Dendritic cell treated with granulocyte-macrophage colony-stimulating factor and Interleukin-4, amounts not matched to agents 40 ng/mL and 50 ng/mL, for 4 days (primary cell): ENCODE results near the gene LARP1.

Experiments used
- H3K27ac Mint-ChIP-seq: one replicate; pipeline ENCODE4 v1.8.0; 2022; ENCODE audit warnings: mild to moderate bottlenecking, mixed read lengths
- H3K27me3 Mint-ChIP-seq: one replicate; pipeline ENCODE4 v1.8.0; 2022; ENCODE audit warnings: mild to moderate bottlenecking, mixed read lengths
- H3K36me3 Mint-ChIP-seq: one replicate; pipeline ENCODE4 v1.8.0; 2022; ENCODE audit warnings: low read depth, mixed read lengths
- H3K4me1 Mint-ChIP-seq: one replicate; pipeline ENCODE4 v1.8.0; 2022; ENCODE audit warnings: low read depth, mixed read lengths
- H3K4me3 Mint-ChIP-seq: one replicate; pipeline ENCODE4 v1.8.0; 2022; ENCODE audit warnings: mild to moderate bottlenecking, moderate library complexity, mixed read lengths
- H3K9me3 Mint-ChIP-seq: one replicate; pipeline ENCODE4 v1.8.0; 2022; ENCODE audit warnings: mixed read lengths
- intact Hi-C: fragments of 100-400 bp; cut with micrococcal nuclease; formaldehyde crosslinking; loops from one replicate; pipeline ENCODE4 v1.15.0; 2022

LARP1 gene

DNA sequence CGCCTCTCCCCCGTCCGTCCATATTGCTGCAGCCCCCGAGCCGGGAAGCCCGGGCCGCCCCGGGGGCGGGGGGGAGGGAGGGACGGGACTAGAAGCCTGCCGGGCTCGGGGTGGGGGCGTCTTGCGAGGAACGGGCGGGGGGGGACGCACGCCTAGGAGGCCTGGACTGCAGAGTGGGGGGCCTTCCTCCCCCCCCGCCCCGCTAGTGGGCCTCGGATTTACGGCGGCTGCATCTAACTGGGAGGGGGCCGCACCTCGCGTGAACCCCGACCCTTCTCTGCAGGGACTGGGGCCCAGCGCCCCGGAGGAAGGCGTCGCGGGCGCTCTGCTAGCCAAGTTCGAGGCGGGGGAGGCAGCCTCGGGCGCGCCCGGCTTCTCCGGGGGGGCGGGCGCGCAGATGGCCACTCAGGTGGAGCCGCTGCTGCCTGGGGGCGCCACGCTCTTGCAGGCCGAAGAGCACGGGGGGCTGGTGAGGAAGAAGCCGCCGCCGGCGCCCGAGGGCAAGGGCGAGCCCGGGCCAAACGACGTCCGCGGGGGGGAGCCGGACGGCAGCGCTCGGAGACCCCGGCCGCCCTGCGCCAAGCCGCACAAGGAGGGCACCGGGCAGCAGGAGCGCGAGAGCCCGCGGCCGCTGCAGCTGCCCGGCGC is at the start of gene LARP1:
Gene LARP1, plus strand, starts transcription at position 17 of the 648 bp plus-strand sequence. Its CDS starts 381 bp downstream, at position 398.
- intact Hi-C loops: loop anchor here (1.0 to 10.0 kb wide), 4 partner anchors 73 to 311 kb away; partner anchors contain the start of genes CNOT8, GEMIN5 and SAP30L
- peaks cover 51% of the 10 kb centered on the region for H3K4me1 Mint-ChIP-seq
- peak within 1 kb of the TSS; percentile 96 for H3K27ac Mint-ChIP-seq
- H3K27me3 Mint-ChIP-seq: no peaks in the 10 kb centered on the region
- peaks cover 17% of the 10 kb centered on the region for H3K36me3 Mint-ChIP-seq
- no peaks in the 10 kb centered on the region for H3K9me3 Mint-ChIP-seq
- H3K4me3 Mint-ChIP-seq: peak within 1 kb of the TSS; percentile 95

DNA sequence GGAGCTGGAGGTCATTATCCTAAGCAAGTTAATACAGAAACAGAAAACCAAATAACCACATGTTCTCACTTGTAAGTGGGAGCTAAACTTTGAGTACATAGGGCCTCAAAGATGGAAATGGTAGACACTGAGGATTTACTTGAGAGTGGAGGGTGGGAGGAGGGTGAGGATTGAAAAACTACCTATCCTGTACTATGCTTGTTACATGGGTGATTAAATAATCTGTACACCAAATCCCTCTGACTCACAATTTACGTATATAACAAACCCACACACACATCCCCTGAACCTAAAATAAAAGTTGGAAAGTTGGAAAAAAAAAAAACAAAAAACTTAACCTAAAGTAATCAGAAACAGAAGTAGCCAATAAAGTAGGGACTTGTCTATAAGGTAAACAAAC is 48.8 kb upstream of the LARP1 start:
- peaks cover 21% of the 10 kb centered on the region for H3K4me1 Mint-ChIP-seq
- H3K36me3 Mint-ChIP-seq: no peaks in the 10 kb centered on the region
- H3K4me3 Mint-ChIP-seq: no peak overlapping the region
- H3K27ac Mint-ChIP-seq: no peak overlapping the region
- H3K27me3 Mint-ChIP-seq: no peaks in the 10 kb centered on the region
- H3K9me3 Mint-ChIP-seq: no peaks in the 10 kb centered on the region
- intact Hi-C loops: no loop called here

DNA sequence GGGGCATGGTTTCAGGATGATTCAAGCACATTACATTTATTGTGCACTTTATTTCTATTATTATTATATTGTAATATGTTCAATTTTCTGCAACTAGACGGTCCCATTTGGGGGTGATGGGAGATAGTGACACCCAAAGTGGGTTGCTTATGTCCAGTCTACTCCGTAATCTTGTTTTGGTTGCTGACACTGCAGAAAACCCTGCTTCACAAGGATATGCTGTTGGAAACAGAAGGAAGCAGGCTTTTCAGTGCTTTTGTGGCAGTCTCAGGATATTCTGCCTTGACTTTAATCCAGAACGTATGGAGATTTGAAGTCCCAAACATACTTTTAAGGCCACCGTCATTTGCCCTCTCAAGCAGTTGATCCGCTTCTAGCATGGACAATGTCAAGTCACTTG is 47.5 kb upstream of the LARP1 start:
- Mint-ChIP-seq H3K36me3 (no peaks in the 10 kb centered on the region), H3K27me3 (no peaks in the 10 kb centered on the region), H3K27ac (no peak overlapping the region), H3K4me3 (no peak overlapping the region), H3K9me3 (no peaks in the 10 kb centered on the region), H3K4me1 (peaks cover 21% of the 10 kb centered on the region)
- intact Hi-C loops: no loop called here

DNA sequence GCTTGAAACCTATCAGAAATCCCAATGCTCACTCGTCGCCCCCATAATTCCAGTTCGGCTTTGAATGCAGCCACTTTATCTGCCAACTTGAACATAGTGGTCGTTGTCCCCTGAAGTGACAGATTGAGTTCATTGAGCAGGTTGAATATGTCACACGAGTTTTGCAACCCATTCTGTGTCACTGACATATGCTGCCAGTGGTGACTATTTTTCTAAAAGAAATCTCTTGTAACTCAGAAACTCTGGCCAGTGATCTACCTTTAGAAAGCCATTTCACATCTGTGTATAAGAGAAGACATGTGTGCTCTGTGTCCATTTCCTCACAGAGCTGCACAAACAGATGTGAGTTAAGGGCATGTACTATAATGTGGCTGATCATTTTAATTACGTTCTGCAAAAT is 47.0 kb upstream of the LARP1 start:
- no peaks in the 10 kb centered on the region for H3K9me3 Mint-ChIP-seq
- intact Hi-C loops: no loop called here
- H3K27me3 Mint-ChIP-seq: no peaks in the 10 kb centered on the region
- H3K4me1 Mint-ChIP-seq: peaks cover 24% of the 10 kb centered on the region
- H3K27ac Mint-ChIP-seq: no peak overlapping the region
- H3K4me3 Mint-ChIP-seq: no peak overlapping the region
- no peaks in the 10 kb centered on the region for H3K36me3 Mint-ChIP-seq

DNA sequence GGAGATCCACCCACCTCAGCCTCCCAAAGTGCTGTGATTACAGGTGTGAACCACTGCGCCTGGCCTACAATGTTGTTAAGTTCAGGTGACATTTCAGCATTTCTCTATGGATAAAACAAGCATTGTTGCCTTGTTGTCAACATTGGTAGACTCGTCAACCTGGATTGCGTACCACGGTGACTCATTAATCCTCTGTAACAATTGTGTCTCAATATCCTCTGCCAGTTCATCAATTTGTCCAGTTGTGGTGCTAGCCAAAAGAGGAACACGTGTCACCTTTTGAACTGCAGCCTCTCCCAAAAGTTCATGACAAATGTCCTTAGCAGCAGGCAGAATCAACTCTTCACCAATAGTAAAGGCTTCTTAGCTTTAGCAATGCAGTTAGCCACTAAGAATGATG is 46.3 kb upstream of the LARP1 start:
- intact Hi-C loops: no loop called here
- H3K4me3 Mint-ChIP-seq: no peak overlapping the region
- H3K9me3 Mint-ChIP-seq: no peaks in the 10 kb centered on the region
- H3K36me3 Mint-ChIP-seq: no peaks in the 10 kb centered on the region
- no peak overlapping the region for H3K27ac Mint-ChIP-seq
- peaks cover 30% of the 10 kb centered on the region for H3K4me1 Mint-ChIP-seq
- no peaks in the 10 kb centered on the region for H3K27me3 Mint-ChIP-seq

GRCh38 chr5:154709368-154710305 is 45.5 kb upstream of the LARP1 start:
- intact Hi-C loops: no loop called here
- Mint-ChIP-seq H3K4me3 (no peak overlapping the region), H3K9me3 (no peaks in the 10 kb centered on the region), H3K36me3 (no peaks in the 10 kb centered on the region), H3K27me3 (no peaks in the 10 kb centered on the region), H3K27ac (no peak overlapping the region), H3K4me1 (peaks cover 38% of the 10 kb centered on the region)

DNA sequence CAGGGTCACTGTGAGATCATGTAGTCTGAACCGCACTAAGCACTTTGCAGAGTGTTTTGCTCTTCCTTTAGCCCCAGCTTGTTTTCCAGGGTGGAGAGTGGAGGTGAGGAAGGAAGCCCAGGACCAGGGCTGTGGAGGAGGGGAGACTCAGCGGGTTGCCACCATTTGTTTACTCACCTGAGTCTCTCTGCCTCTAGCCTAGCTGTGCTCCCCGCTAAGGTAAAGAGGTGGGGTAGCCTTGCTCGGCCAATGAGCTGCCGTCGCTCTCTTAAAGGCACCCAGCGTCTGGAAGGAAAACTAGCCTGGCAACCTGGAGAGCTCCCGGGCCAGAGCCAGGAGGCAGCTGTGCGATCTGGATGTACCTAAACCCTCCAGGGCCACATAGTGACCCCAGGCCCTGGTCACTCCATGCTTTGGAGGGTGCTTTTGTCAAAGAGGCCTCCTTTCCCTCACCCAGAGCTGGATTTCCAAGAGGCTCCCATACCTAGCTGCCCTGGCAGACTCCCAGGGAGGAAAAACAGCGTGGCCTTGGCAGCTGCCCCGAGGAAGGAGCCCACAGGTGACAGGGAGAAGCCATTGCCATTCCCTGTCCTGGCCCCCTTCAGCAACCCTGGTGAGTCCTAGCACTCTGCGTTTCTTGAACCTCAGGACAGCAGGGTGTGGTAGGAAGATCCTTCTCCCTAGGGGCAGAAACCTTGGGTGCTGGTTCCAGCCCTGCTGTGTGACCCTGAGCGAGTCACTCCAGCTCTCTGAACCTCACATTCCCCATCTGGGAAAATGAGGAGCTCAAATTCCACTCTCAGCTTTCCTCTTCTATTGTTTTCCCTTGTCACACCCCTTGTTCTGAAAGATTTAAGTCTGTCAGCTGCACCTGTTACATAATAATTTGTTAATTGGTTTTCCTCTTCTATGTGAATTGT is 42.4 kb upstream of the LARP1 start:
- Mint-ChIP-seq H3K4me1 (peaks cover 41% of the 10 kb centered on the region), H3K9me3 (no peaks in the 10 kb centered on the region), H3K4me3 (no peak overlapping the region), H3K27me3 (no peaks in the 10 kb centered on the region), H3K36me3 (no peaks in the 10 kb centered on the region), H3K27ac (no peak overlapping the region)
- intact Hi-C loops: no loop called here

- Mint-ChIP-seq H3K36me3 (no peaks in the 10 kb centered on the region), H3K4me3 (no peak overlapping the region), H3K27me3 (no peaks in the 10 kb centered on the region), H3K27ac (peak overlapping the region; percentile 91), H3K9me3 (no peaks in the 10 kb centered on the region), H3K4me1 (peaks cover 33% of the 10 kb centered on the region)
- intact Hi-C loops: no loop called here
These were observed 41.5 kb upstream of the LARP1 start for GRCh38 chr5:154713615-154714125.

- Mint-ChIP-seq H3K9me3 (no peaks in the 10 kb centered on the region), H3K27me3 (no peaks in the 10 kb centered on the region), H3K27ac (peak overlapping the region; percentile 91), H3K36me3 (no peaks in the 10 kb centered on the region), H3K4me3 (peak overlapping the region; percentile 73), H3K4me1 (peaks cover 26% of the 10 kb centered on the region)
- intact Hi-C loops: no loop called here
These were observed 40.8 kb upstream of the LARP1 start for GRCh38 chr5:154714266-154714986.

- H3K4me3 Mint-ChIP-seq: no peak overlapping the region
- H3K27ac Mint-ChIP-seq: no peak overlapping the region
- H3K9me3 Mint-ChIP-seq: no peaks in the 10 kb centered on the region
- intact Hi-C loops: no loop called here
- no peaks in the 10 kb centered on the region for H3K4me1 Mint-ChIP-seq
- no peaks in the 10 kb centered on the region for H3K36me3 Mint-ChIP-seq
- no peaks in the 10 kb centered on the region for H3K27me3 Mint-ChIP-seq
These were observed 33.6 kb upstream of the LARP1 start for GRCh38 chr5:154721481-154722058.

DNA sequence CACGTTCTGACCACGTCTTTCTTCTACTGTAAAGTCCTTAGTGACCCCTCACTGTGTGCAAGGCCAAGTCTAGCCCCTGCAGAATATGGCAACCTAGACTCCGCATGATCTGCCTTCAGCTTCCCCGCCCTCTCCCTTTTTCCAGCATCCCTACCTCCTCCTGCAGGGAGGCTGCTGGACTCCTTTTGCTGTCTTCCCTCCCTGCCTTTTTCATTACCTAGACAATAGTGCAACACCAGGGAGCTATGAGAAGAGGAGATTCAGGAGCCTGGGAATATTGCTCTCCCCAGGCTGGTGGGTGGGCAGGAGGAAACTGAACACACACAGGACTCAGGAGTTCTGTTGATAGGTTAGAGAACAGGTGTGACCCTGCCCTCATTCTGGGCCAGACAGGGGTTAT is 33.1 kb upstream of the LARP1 start:
- no peak overlapping the region for H3K27ac Mint-ChIP-seq
- no peaks in the 10 kb centered on the region for H3K36me3 Mint-ChIP-seq
- no peak overlapping the region for H3K4me3 Mint-ChIP-seq
- no peaks in the 10 kb centered on the region for H3K9me3 Mint-ChIP-seq
- no peaks in the 10 kb centered on the region for H3K4me1 Mint-ChIP-seq
- no peaks in the 10 kb centered on the region for H3K27me3 Mint-ChIP-seq
- intact Hi-C loops: no loop called here

- intact Hi-C loops: no loop called here
- Mint-ChIP-seq H3K27ac (no peak overlapping the region), H3K36me3 (no peaks in the 10 kb centered on the region), H3K27me3 (no peaks in the 10 kb centered on the region), H3K4me3 (no peak overlapping the region), H3K9me3 (no peaks in the 10 kb centered on the region), H3K4me1 (no peaks in the 10 kb centered on the region)
These were observed 32.2 kb upstream of the LARP1 start for GRCh38 chr5:154722936-154723335.
